Measurements from ENCODE around the gene SLC10A4.

The SLC10A4 gene

GRCh38 chr4:48483777-48484493, 792 bp downstream of the SLC10A4 start:
- peak; percentile 67 for DNase-seq
- in situ Hi-C loops (cut with MboI; ENCODE audit: low pct_unique_long_range_greater_than_20kb, low sequenced_read_pairs): no loop called here

GRCh38 chr4:48484494-48485168, 1.5 kb downstream of the SLC10A4 start:
- in situ Hi-C loops (cut with MboI; ENCODE audit: low pct_unique_long_range_greater_than_20kb, low sequenced_read_pairs): no loop called here
- DNase-seq: peak; percentile 47

GRCh38 chr4:48489683-48490011, 6.5 kb downstream of the SLC10A4 start:
- no peak for DNase-seq
- in situ Hi-C loops (cut with MboI; ENCODE audit: low pct_unique_long_range_greater_than_20kb, low sequenced_read_pairs): no loop called here

- no peak for DNase-seq
- in situ Hi-C loops (cut with MboI; ENCODE audit: low pct_unique_long_range_greater_than_20kb, low sequenced_read_pairs): no loop called here
Observed at GRCh38 chr4:48490012-48490679, 7.0 kb downstream of the SLC10A4 start, which contains the start of gene ZAR1. Gene ZAR1, plus strand, starts transcription at chr4:48490252. Its CDS starts 40 bp downstream, at chr4:48490292.

GRCh38 chr4:48490680-48491513, 7.8 kb downstream of the SLC10A4 start:
- in situ Hi-C loops (cut with MboI; ENCODE audit: low pct_unique_long_range_greater_than_20kb, low sequenced_read_pairs): no loop called here
- no peak for DNase-seq

GRCh38 chr4:48491514-48492176, 8.5 kb downstream of the SLC10A4 start:
- DNase-seq: no peak
- in situ Hi-C loops (cut with MboI; ENCODE audit: low pct_unique_long_range_greater_than_20kb, low sequenced_read_pairs): no loop called here

GRCh38 chr4:48493452-48494100, 10.4 kb downstream of the SLC10A4 start:
- DNase-seq: no peak
- in situ Hi-C loops (cut with MboI; ENCODE audit: low pct_unique_long_range_greater_than_20kb, low sequenced_read_pairs): no loop called here

GRCh38 chr4:48495941-48496340, 12.8 kb downstream of the SLC10A4 start:
- in situ Hi-C loops (cut with MboI; ENCODE audit: low pct_unique_long_range_greater_than_20kb, low sequenced_read_pairs): no loop called here
- no peak for DNase-seq

- in situ Hi-C loops (cut with MboI; ENCODE audit: low pct_unique_long_range_greater_than_20kb, low sequenced_read_pairs): no loop called here
- no peak for DNase-seq
Observed at GRCh38 chr4:48498895-48499294, 15.8 kb downstream of the SLC10A4 start.

GRCh38 chr4:48499551-48500066, 16.5 kb downstream of the SLC10A4 start:
- no peak for DNase-seq
- in situ Hi-C loops (cut with MboI; ENCODE audit: low pct_unique_long_range_greater_than_20kb, low sequenced_read_pairs): no loop called here

GRCh38 chr4:48503233-48504025, 20.3 kb downstream of the SLC10A4 start:
- DNase-seq: no peak
- in situ Hi-C loops (cut with MboI; ENCODE audit: low pct_unique_long_range_greater_than_20kb, low sequenced_read_pairs): no loop called here

- no peak for DNase-seq
- in situ Hi-C loops (cut with MboI; ENCODE audit: low pct_unique_long_range_greater_than_20kb, low sequenced_read_pairs): no loop called here
Observed at GRCh38 chr4:48504026-48504330, 20.8 kb downstream of the SLC10A4 start.

- in situ Hi-C loops (cut with MboI; ENCODE audit: low pct_unique_long_range_greater_than_20kb, low sequenced_read_pairs): no loop called here
- no peak for DNase-seq
Observed at GRCh38 chr4:48504352-48504751, 21.2 kb downstream of the SLC10A4 start.

GRCh38 chr4:48506716-48507115, 23.6 kb downstream of the SLC10A4 start:
- in situ Hi-C loops (cut with MboI; ENCODE audit: low pct_unique_long_range_greater_than_20kb, low sequenced_read_pairs): no loop called here
- DNase-seq: no peak

GRCh38 chr4:48509543-48509942, 26.4 kb downstream of the SLC10A4 start:
- in situ Hi-C loops (cut with MboI; ENCODE audit: low pct_unique_long_range_greater_than_20kb, low sequenced_read_pairs): no loop called here
- no peak for DNase-seq

GRCh38 chr4:48518143-48518542, 35.0 kb downstream of the SLC10A4 start:
- DNase-seq: no peak
- in situ Hi-C loops (cut with MboI; ENCODE audit: low pct_unique_long_range_greater_than_20kb, low sequenced_read_pairs): no loop called here

- no peak for DNase-seq
- in situ Hi-C loops (cut with MboI; ENCODE audit: low pct_unique_long_range_greater_than_20kb, low sequenced_read_pairs): loop anchor here (25.0 kb wide), 2 partner anchors 214 to 389 kb away; partner anchors contain the start of gene TXK
Observed at GRCh38 chr4:48526406-48526805, 43.3 kb downstream of the SLC10A4 start.

GRCh38 chr4:48538358-48538757, 55.2 kb downstream of the SLC10A4 start:
- DNase-seq: no peak
- in situ Hi-C loops (cut with MboI; ENCODE audit: low pct_unique_long_range_greater_than_20kb, low sequenced_read_pairs): loop anchor here (25.0 kb wide), 2 partner anchors 226 to 401 kb away; partner anchors contain the start of gene TXK

Data from KBM-7 (cell line).